ENCODE results near the gene EEF1A2. TPM values are rescaled to one million over a fixed set of nuclear protein-coding genes. Genes with fewer than 3 reads are reported as not detected.

EEF1A2 gene
- total and polyA plus RNA-seq, 2 donors (not counting 3 experiments of a cell fraction or from before 2014, with no cell fraction given), result 2.7 to 3.4 TPM

GRCh38 chr20:63486300-63486855, 12.5 kb downstream of the EEF1A2 start:
- H3K36me3 ChIP-seq (ENCODE audit: control insufficient read depth in 2 of 2, extremely low read depth in 1 of 2, insufficient read depth in 2 of 2, low read length in 2 of 2), result no peaks in the 10 kb centered on the region
- H3K27me3 ChIP-seq (ENCODE audit: control insufficient read depth in 2 of 2, insufficient read depth in 2 of 2, low read length in 2 of 2), result no peaks in the 10 kb centered on the region
- H3K9ac ChIP-seq (replicated peaks; ENCODE audit: extremely low read depth, insufficient read depth, low read length), result no peak overlapping the region
- no peak overlapping the region for H2AFZ ChIP-seq (ENCODE audit: low read depth, low read length)
- no peak overlapping the region for H3K27ac ChIP-seq (ENCODE audit: insufficient read depth, low read depth, low read length)
- no peak for DNase-seq (ENCODE audit: low read depth, low spot score)
- intact Hi-C loops (cut with micrococcal nuclease) (no loop called here), dilution Hi-C loops (cut with MboI; ENCODE audit: extremely low pct_ligation_motif_present, low sequenced_read_pairs) (no loop called here)
- no peaks in the 10 kb centered on the region for H4K20me1 ChIP-seq (replicated peaks; ENCODE audit: control insufficient read depth, extremely low read depth, insufficient read depth, low read length)
- no peak overlapping the region for H3K4me3 ChIP-seq (replicated peaks in 1 of 3; ENCODE audit: insufficient read depth in 1 of 3, low read depth in 1 of 3, low read length in 3 of 3)
- H3K79me2 ChIP-seq (ENCODE audit: control insufficient read depth, insufficient read depth, low read length), result no peaks in the 10 kb centered on the region
- BruUV-seq (replicated peaks), result no TSS peak
- POLR2A ChIA-PET, result no interaction called here
- no peak overlapping the region for H3K4me2 ChIP-seq (ENCODE audit: insufficient read depth, low read length)
- H3K9me1 ChIP-seq (replicated peaks; ENCODE audit: control insufficient read depth, extremely low read depth, insufficient read depth, low read length), result no peaks in the 10 kb centered on the region
- CTCF ChIA-PET, result interaction anchor here (1.4 kb wide), 1 partner anchor 10 kb away, joined by 4 read pairs; no protein-coding TSS in a partner anchor
- FAIRE-seq, result no peak
- H3K9me3 ChIP-seq (replicated peaks; ENCODE audit: control insufficient read depth, insufficient read depth, low read length), result no peaks in the 10 kb centered on the region
- TF ChIP-seq JUN (IDR thresholded peaks at IDR 0.05; ENCODE audit: borderline replicate concordance, insufficient read depth, insufficient read length, low read depth), result no peak
- TF ChIP-seq, protein P1, sequence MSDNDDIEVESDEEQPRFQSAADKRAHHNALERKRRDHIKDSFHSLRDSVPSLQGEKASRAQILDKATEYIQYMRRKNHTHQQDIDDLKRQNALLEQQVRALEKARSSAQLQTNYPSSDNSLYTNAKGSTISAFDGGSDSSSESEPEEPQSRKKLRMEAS (IDR thresholded peaks at IDR 0.05; ENCODE audit: insufficient read depth, insufficient read length), result no peak
- TF ChIP-seq FOS (IDR thresholded peaks at IDR 0.05; ENCODE audit: borderline replicate concordance, insufficient read depth, low read length), result no peak
- TF ChIP-seq EZH2 (IDR thresholded peaks at IDR 0.05; ENCODE audit: borderline replicate concordance, low read depth, low read length, severe bottlenecking), result no peak
- TF ChIP-seq CTCF (IDR thresholded peaks at IDR 0.05; ENCODE audit: extremely low read depth in 1 of 2, insufficient read depth in 1 of 2, low read depth in 1 of 2, low read length in 2 of 2), result no peak
- TF ChIP-seq POLR2A (IDR thresholded peaks at IDR 0.05; ENCODE audit: low read depth, low read length), result no peak
- no peak for TF ChIP-seq MYC (IDR thresholded peaks at IDR 0.05; ENCODE audit: low read depth, low read length)
- no peak for TF ChIP-seq POLR2AphosphoS5 (IDR thresholded peaks at IDR 0.05; ENCODE audit: insufficient read depth, low read depth, low read length)
- no peak for TF ChIP-seq GATA2 (IDR thresholded peaks at IDR 0.05; ENCODE audit: insufficient read depth, insufficient read length, low read depth, low read length)
- no peaks in the 10 kb centered on the region for H3K4me1 ChIP-seq (ENCODE audit: control insufficient read depth, extremely low read depth, insufficient read depth, low read length)

All from endothelial cell of umbilical vein (primary cell).